ENCODE results near the gene INPP4B.

The INPP4B gene

GRCh38 chr4:142846108-142846728 lies at the start of gene INPP4B:
Gene INPP4B (minus strand): TSS chr4:142846301.
- Histone ChIP-seq H3K4me3 (replicated peaks; ENCODE audit: low read depth, low read length) (peak within 1 kb of the TSS; percentile 55), H3K27me3 (replicated peaks; ENCODE audit: control insufficient read depth, insufficient read depth, low read length) (no peaks in the 10 kb centered on the region; the same call in none of the 2 replicates), H3K36me3 (ENCODE audit: control insufficient read depth, insufficient read depth, low read length) (no peaks in the 10 kb centered on the region)
- no peak for TF ChIP-seq CTCF (IDR thresholded peaks at IDR 0.05; ENCODE audit: insufficient read depth, low read length, poor library complexity, severe bottlenecking)
- DNase-seq (ENCODE audit: extremely low read depth, insufficient read length): peak; percentile 52

GRCh38 chr4:142893012-142893411 lies 46.9 kb upstream of the INPP4B start:
- Histone ChIP-seq H3K36me3 (ENCODE audit: control insufficient read depth, insufficient read depth, low read length) (no peaks in the 10 kb centered on the region), H3K4me3 (replicated peaks; ENCODE audit: low read depth, low read length) (no peak overlapping the region), H3K27me3 (replicated peaks; ENCODE audit: control insufficient read depth, insufficient read depth, low read length) (no peaks in the 10 kb centered on the region)
- no peak for DNase-seq (ENCODE audit: extremely low read depth, insufficient read length)
- no peak for TF ChIP-seq CTCF (IDR thresholded peaks at IDR 0.05; ENCODE audit: insufficient read depth, low read length, poor library complexity, severe bottlenecking)

GRCh38 chr4:142886566-142886965 lies 40.5 kb upstream of the INPP4B start:
- TF ChIP-seq CTCF (IDR thresholded peaks at IDR 0.05; ENCODE audit: insufficient read depth, low read length, poor library complexity, severe bottlenecking): no peak
- H3K4me3 ChIP-seq (replicated peaks; ENCODE audit: low read depth, low read length): no peak overlapping the region
- no peaks in the 10 kb centered on the region for H3K36me3 ChIP-seq (ENCODE audit: control insufficient read depth, insufficient read depth, low read length)
- H3K27me3 ChIP-seq (replicated peaks; ENCODE audit: control insufficient read depth, insufficient read depth, low read length): no peaks in the 10 kb centered on the region
- DNase-seq (ENCODE audit: extremely low read depth, insufficient read length): no peak

GRCh38 chr4:142883040-142883832 lies 37.1 kb upstream of the INPP4B start:
- no peaks in the 10 kb centered on the region for H3K27me3 ChIP-seq (replicated peaks; ENCODE audit: control insufficient read depth, insufficient read depth, low read length)
- no peak overlapping the region for H3K4me3 ChIP-seq (replicated peaks; ENCODE audit: low read depth, low read length)
- DNase-seq (ENCODE audit: extremely low read depth, insufficient read length): no peak
- no peaks in the 10 kb centered on the region for H3K36me3 ChIP-seq (ENCODE audit: control insufficient read depth, insufficient read depth, low read length)
- TF ChIP-seq CTCF (IDR thresholded peaks at IDR 0.05; ENCODE audit: insufficient read depth, low read length, poor library complexity, severe bottlenecking): peak; percentile 32

GRCh38 chr4:142882159-142882558 lies 36.1 kb upstream of the INPP4B start:
- no peak for TF ChIP-seq CTCF (IDR thresholded peaks at IDR 0.05; ENCODE audit: insufficient read depth, low read length, poor library complexity, severe bottlenecking)
- no peak for DNase-seq (ENCODE audit: extremely low read depth, insufficient read length)
- Histone ChIP-seq H3K36me3 (ENCODE audit: control insufficient read depth, insufficient read depth, low read length) (no peaks in the 10 kb centered on the region), H3K27me3 (replicated peaks; ENCODE audit: control insufficient read depth, insufficient read depth, low read length) (no peaks in the 10 kb centered on the region), H3K4me3 (replicated peaks; ENCODE audit: low read depth, low read length) (no peak overlapping the region)
